NCI-H2227 treated with DMSO at 0.1 percent for 48 hours (cell line): ENCODE data around the gene HSH2D.
"Not testable (repeated sequence)": the region's sequence is repeated elsewhere in the genome, so short reads cannot be mapped to it uniquely, and the experiment has no call there.

Experiments used
- DNase-seq: peaks from one replicate; lab custom pipeline; 2025; lab: John Stamatoyannopoulos, UW

Gene HSH2D

DNA sequence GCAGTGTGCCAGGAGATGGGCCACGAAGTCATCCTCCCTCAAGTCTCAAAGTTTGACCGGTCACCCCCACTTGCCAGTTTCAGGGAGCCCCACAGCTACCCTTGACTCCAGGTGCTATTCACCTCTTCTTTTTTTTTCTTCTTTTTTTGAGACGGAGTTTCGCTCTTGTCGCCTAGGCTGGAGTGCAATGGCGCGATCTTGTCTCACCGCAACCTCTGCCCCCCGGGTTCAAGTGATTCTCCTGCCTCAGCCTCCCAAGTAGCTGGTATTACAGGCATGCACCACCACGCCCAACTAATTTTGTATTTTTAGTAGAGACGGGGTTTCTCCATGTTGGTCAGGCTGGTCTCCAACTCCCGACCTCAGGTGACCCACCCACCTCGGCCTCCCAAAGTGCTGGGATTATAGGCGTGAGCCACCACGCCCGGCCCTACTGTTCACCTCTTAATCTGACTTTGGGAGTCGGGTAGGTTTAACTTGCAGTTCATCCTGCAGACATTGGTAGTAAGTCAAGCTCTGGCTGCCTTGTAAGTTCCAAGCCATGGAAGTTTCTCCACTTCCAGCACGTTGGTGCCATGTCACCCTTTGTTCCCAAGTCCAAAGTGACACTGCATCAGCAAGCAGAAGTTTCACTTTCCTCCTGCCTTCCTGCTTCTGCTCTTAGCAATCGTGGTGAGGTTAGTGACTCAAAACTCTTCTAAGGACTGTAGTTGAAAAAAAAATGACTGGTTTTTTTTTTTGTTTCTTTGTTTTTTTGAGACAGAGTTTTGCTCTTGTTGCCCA lies 24.2 kb upstream of the HSH2D start:
- not testable (repeated sequence) for DNase-seq

DNA sequence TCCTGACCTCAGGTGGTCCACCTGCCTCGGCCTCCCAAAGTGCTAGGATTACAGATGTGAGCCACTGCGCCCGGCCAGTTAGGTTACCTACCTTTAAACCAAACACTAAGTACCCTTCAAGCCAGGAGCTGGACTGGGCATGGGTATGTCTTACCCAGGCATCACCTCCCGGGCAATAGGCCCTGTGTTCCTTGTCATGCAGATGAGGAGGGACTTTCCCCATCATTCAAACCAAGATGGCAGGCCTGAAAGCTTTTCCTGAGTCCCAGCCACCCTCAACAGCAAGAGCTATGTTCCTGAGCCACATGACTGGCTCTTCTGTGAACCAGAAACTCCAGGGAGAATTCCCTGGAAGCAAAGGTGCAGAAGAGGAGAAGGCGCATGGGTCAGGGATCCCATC lies 22.3 kb upstream of the HSH2D start:
- DNase-seq: no peak

GRCh38 chr19:16121967-16122366 lies 21.5 kb upstream of the HSH2D start:
- DNase-seq: no peak

GRCh38 chr19:16124953-16125352 lies 18.5 kb upstream of the HSH2D start:
- DNase-seq: no peak

GRCh38 chr19:16125737-16126495 lies 17.6 kb upstream of the HSH2D start:
- DNase-seq: no peak

GRCh38 chr19:16127080-16127479 lies 16.4 kb upstream of the HSH2D start:
- DNase-seq: no peak

GRCh38 chr19:16127776-16128371 lies 15.6 kb upstream of the HSH2D start:
- no peak for DNase-seq

DNA sequence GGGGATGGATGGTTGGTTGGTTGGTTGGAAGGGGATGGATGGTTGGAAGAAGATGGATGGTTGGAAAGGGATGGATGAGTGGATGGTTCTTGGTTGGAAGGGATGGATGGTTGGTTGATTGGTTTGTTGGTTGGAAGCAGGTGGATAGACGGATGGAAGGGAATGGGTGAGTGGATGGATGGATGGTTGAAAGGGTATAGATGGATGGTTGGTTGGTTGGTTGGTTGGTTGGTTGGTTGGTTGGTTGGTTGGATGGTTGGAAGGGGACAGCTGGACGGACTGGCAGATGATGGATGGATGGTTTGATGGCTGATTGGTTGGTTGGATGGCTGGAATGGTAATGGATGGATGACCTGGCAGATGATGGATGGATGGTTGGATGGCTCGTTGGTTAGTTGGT lies 11.8 kb upstream of the HSH2D start:
- DNase-seq: no peak

GRCh38 chr19:16133818-16134217 lies 9.7 kb upstream of the HSH2D start:
- no peak for DNase-seq

- no peak for DNase-seq
These were observed 9.0 kb upstream of the HSH2D start for GRCh38 chr19:16134510-16134909.

DNA sequence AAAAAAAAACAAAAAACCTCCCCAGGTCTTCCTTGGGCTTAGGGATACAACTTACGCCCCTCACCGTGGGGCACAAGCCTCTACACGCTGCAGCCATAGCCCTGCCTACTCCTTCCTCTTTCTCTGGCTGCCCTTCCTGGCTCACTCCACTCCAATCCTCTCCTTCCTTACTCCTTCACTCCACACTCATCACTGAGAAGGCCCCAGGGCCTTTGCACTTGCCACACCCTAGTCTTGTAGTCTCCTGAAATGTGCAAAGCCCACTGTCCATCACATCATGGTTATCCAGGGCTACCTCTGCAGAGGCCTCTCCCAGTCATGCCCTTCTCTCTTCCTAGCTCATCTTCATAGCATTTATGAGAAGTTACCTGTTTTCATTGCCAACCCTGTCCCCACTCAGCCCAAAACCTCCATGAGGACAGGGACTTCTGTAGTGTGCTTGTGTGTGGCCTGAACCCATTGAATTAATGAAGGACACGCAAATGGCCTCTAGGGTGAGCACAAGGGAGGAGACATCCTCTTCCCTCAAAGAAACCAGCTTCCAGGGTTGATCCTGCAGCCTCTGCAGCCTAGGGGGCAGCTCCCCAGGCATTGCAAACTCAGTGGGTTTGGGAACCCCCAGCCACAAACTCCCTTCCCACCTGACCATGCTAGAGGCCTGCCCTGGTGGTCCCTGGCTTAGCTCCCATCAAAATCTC lies 7.9 kb upstream of the HSH2D start:
- DNase-seq: no peak

DNA sequence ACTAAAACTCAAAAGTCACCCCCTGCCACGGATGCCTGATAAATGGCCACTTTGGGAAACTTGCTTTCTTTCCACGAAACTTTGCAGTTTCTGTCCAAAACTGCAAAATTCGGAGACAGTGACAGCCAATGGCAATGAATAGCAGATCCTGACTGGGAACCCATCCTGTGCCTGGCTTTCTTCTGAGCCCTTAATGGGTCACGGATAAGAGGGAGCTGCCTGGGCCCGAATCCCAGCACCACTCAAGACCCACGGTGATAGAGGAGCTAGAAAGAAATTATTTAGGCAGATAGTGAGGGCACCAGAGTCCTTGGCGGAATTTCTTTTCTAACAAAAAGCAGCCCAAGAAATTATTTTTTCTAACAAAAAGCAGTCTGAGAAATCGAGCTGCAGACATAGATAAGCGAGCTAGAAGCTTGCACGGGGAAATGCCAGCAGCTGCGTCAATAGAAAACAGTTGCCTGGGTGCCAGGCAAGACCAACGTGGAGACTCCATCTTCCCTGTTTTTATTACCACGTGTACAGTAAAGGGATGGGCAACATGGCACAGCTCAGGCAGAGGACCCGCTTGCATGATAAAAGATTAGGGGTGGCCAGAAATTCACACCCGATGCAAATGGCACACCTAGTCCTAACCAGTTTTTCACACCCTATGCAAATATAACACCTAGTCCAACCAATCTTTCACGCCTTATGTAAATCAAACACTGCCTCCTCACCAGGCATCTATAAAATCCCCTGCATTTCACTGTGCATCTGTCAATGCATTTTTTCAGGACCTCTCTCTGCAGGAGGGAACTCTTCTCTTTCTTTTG lies 7.1 kb upstream of the HSH2D start:
- DNase-seq: no peak

DNA sequence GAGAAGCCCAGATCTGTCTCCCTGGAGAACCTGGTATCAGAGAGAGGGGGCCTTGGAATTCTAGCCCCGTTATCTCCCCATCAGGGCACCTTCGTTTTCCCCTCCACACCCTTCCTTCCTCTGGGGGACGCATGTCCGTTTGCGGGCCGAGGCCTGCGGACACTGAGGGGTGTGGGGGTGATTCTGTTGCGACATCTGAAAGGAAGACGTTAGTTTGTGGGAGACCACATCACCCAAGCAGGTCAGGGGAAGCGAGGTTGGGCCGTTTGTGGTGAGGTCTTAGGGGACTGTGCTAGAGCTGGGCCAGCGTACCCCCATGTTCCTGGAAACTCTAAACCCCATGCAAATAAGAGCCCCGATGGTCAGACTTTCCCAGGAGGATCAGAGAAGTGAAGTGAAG lies 3.7 kb upstream of the HSH2D start:
- DNase-seq: no peak

DNA sequence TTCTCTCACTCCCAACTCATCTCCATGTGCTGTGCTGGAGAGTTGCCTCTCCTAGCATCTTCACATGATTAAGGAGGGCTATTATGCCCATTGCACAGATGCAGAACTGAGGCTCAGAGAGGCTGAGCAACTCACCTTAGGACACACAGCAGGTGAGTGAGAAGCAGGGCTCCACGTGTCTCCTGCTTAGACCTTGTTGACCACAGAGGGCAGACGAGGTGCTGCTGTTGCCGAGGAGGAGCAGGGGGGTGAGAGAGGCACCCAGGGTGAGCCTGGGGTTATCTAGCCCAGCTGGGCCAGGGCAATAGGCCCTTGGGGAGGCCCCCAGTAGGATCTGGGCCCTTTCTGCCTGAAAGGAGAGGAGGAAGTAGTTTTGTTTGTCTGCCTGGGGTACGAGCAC lies 2.4 kb upstream of the HSH2D start:
- DNase-seq: no peak

GRCh38 chr19:16142032-16142580 lies 1.4 kb upstream of the HSH2D start:
- no peak for DNase-seq

DNA sequence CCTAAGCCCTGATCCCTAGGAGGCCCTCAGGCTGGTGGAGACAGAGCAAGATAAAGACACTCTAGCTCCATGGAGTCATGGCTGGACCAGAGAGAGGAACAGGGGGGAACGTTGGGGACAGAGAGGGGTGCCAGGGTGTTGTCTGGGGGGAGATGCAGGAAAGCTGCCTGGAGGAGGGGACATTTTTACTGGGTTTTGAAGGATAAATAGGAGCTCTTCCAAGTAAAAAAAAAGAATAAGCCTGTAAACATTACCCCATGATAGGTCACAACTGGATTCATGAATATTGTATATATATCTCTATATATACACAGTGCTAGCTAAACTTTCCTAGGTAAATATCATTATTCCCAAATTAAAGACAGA lies 714 bp downstream of the HSH2D start:
- DNase-seq: no peak

GRCh38 chr19:16146112-16146511 lies 2.6 kb downstream of the HSH2D start:
- DNase-seq: no peak

- DNase-seq: no peak
These were observed 5.2 kb downstream of the HSH2D start for GRCh38 chr19:16148443-16149229.

- DNase-seq: no peak
These were observed 10.3 kb downstream of the HSH2D start for GRCh38 chr19:16153582-16154336.

- DNase-seq: no peak
These were observed 11.1 kb downstream of the HSH2D start for GRCh38 chr19:16154557-16154956.
